HL-60 (cell line): ENCODE measurements around the gene PRKAR1B.
A peak's percentile ranks its signal among the peaks of the same experiment; 100 is the strongest.

Source experiments
- DNase-seq, 2 experiments: peaks; one replicate each; pipeline ENCODE4 v3.0.0-alpha.2; 2010 to 2020; ENCODE audit warnings: low read depth in 1 of 2, low spot score in 1 of 2
- H3K27ac ChIP-seq: fragments of 250-450 bp; sonication (Bioruptor Pico); replicated peaks from 2 replicates; pipeline ENCODE4 v1.5.1; 2020; ENCODE audit warnings: mild to moderate bottlenecking, moderate library complexity
- H3K27me3 ChIP-seq: fragments of 250-450 bp; sonication (Bioruptor Pico); 2 replicates; pipeline ENCODE4 v1.5.1; 2021; ENCODE audit warnings: mild to moderate bottlenecking, moderate library complexity; ENCODE audit not compliant: insufficient read depth, poor library complexity, severe bottlenecking
- H3K4me3 ChIP-seq: replicated peaks from 2 replicates; pipeline ENCODE4 v1.5.1; 2011; ENCODE audit warnings: mild to moderate bottlenecking, control low read depth, low read length; ENCODE audit not compliant: insufficient read depth
- CTCF ChIP-seq: IDR thresholded peaks from one replicate; pipeline ENCODE4 v1.5.1; 2011; ENCODE audit warnings: low read length, control low read depth, inconsistent platforms; ENCODE audit not compliant: insufficient read depth
- GABPA ChIP-seq: IDR thresholded peaks from 2 replicates; pipeline ENCODE4 v1.6.1; 2012; ENCODE audit warnings: low read depth
- POLR2AphosphoS5 ChIP-seq: IDR thresholded peaks from 2 replicates; pipeline ENCODE4 v1.6.1; 2012; ENCODE audit warnings: low read depth
- REST ChIP-seq: IDR thresholded peaks from 2 replicates; pipeline ENCODE4 v1.6.1; 2012; ENCODE audit warnings: low read depth; ENCODE audit not compliant: insufficient replicate concordance
- SPI1 ChIP-seq: IDR thresholded peaks from 2 replicates; pipeline ENCODE4 v1.6.1; 2012; ENCODE audit warnings: low read depth, mild to moderate bottlenecking, borderline replicate concordance

Gene PRKAR1B

GRCh38 chr7:590731-591551, 136.1 kb downstream of the PRKAR1B start:
- no peak overlapping the region for H3K27ac ChIP-seq
- no peak overlapping the region for H3K4me3 ChIP-seq
- H3K27me3 ChIP-seq, result no peaks in the 10 kb centered on the region
- 0 out of 2 replicates have a peak, but pooled peaks have one; percentile 1 for TF ChIP-seq SPI1
- TF ChIP-seq GABPA, result no peak
- no peak for TF ChIP-seq REST
- no peak for TF ChIP-seq POLR2AphosphoS5
- DNase-seq, result no peak

- H3K27me3 ChIP-seq, result no peaks in the 10 kb centered on the region
- DNase-seq, result no peak
- no peak overlapping the region for H3K4me3 ChIP-seq
- H3K27ac ChIP-seq, result no peak overlapping the region
- TF ChIP-seq GABPA (no peak), REST (no peak), SPI1 (no peak), POLR2AphosphoS5 (no peak), CTCF (no peak)
These were observed 137.1 kb downstream of the PRKAR1B start for GRCh38 chr7:589781-590575.

GRCh38 chr7:587767-588166, 139.3 kb downstream of the PRKAR1B start:
- Histone ChIP-seq H3K27ac (no peak overlapping the region), H3K27me3 (no peaks in the 10 kb centered on the region), H3K4me3 (no peak overlapping the region)
- DNase-seq, result no peak
- no peak for TF ChIP-seq CTCF
- TF ChIP-seq REST, result no peak
- no peak for TF ChIP-seq POLR2AphosphoS5
- TF ChIP-seq GABPA, result no peak
- TF ChIP-seq SPI1, result no peak
